Lower leg skin (tissue), 4 donors: ENCODE data around the gene PARP14. TPM values are rescaled to one million over a fixed set of nuclear protein-coding genes. Genes with fewer than 3 reads are reported as not detected.

Experiments
- DNase-seq, 2 donors: peaks; one replicate each; pipeline ENCODE4 v3.0.0-alpha.2; 2019; ENCODE audit warnings: low spot score in 2 of 2
- H3K4me3 ChIP-seq: fragments of 200-600 bp; sonication (generic); 2 replicates; pipeline ENCODE4 v1.5.1; 2017; ENCODE audit warnings: mild to moderate bottlenecking, low read depth; ENCODE audit not compliant: poor library complexity, severe bottlenecking
- CTCF ChIP-seq, 3 donors: fragments of 450-650 bp; IDR thresholded peaks; one replicate each; pipeline ENCODE4 v1.5.1; 2016; ENCODE audit warnings: antibody characterized with exemption in 3 of 3, mild to moderate bottlenecking in 3 of 3, moderate library complexity in 2 of 3
- POLR2A ChIP-seq, 2 donors: fragments of 450-650 bp; IDR thresholded peaks; one replicate each; pipeline ENCODE4 v1.6.1; 2016 to 2017; ENCODE audit warnings: antibody characterized with exemption in 2 of 2, mild to moderate bottlenecking in 1 of 2, moderate library complexity in 1 of 2
- WGBS, 2 donors: methylation state at CpG; one replicate each; pipeline ENCODE4 v1.1.5; 2018; 5-methylcytosine and 5-hydroxymethylcytosine counted together
- intact Hi-C: fragments of 100-400 bp; cut with DNase I; formaldehyde crosslinking; loops from one replicate; pipeline ENCODE4 v1.15.0; 2023; ENCODE audit warnings: low total_unique reads
- total RNA-seq, 4 donors: library from RNA; depleted of rRNA; stranded (reverse); fragments of >200 nt; gene quantifications; one replicate each; pipeline ENCODE4 v1.1.0, GENCODE V29; 2016

Gene PARP14
- total RNA-seq, 4 donors from 2014 or later = 4.9 to 14.5 (median 9.4) TPM

GRCh38 chr3:122714273-122714672 lies 33.6 kb downstream of the PARP14 start:
- TF ChIP-seq POLR2A (IDR thresholded peaks at IDR 0.05) (no peak), CTCF (IDR thresholded peaks at IDR 0.05) (no peak)
- WGBS, 2 donors = 82 to 91% methylated on average over 3 of the region's 3 CpGs
- H3K4me3 ChIP-seq = no peak overlapping the region
- intact Hi-C loops = no loop called here
- DNase-seq = no peak

GRCh38 chr3:122716667-122717066 lies 36.0 kb downstream of the PARP14 start:
- no peak for TF ChIP-seq POLR2A (IDR thresholded peaks at IDR 0.05)
- no peak for TF ChIP-seq CTCF (IDR thresholded peaks at IDR 0.05)
- H3K4me3 ChIP-seq = no peak overlapping the region
- 80 to 97% methylated on average over 4 of the region's 4 CpGs for WGBS, 2 donors
- intact Hi-C loops = no loop called here
- DNase-seq = no peak

GRCh38 chr3:122719273-122719921 lies 38.8 kb downstream of the PARP14 start:
- WGBS, 2 donors = 53 to 59% methylated on average over 3 of the region's 3 CpGs
- DNase-seq = no peak
- intact Hi-C loops = no loop called here
- H3K4me3 ChIP-seq = no peak overlapping the region
- TF ChIP-seq POLR2A (IDR thresholded peaks at IDR 0.05) (no peak), CTCF (IDR thresholded peaks at IDR 0.05) (no peak)

GRCh38 chr3:122725106-122725505 lies 44.5 kb downstream of the PARP14 start:
- TF ChIP-seq POLR2A (IDR thresholded peaks at IDR 0.05) (no peak), CTCF (IDR thresholded peaks at IDR 0.05) (no peak)
- 96 to 97% methylated on average over 20 of the region's 20 CpGs for WGBS, 2 donors

GRCh38 chr3:122727294-122727693 lies 46.7 kb downstream of the PARP14 start:
- DNase-seq = no peak
- TF ChIP-seq POLR2A (IDR thresholded peaks at IDR 0.05) = no peak
- TF ChIP-seq CTCF (IDR thresholded peaks at IDR 0.05) = no peak
- intact Hi-C loops = no loop called here
- H3K4me3 ChIP-seq = no peak overlapping the region
- WGBS, 2 donors = 76 to 80% methylated on average over 3 of the region's 3 CpGs

More at GRCh38 chr3:122725106-122725505, 44.5 kb downstream of the PARP14 start:
- intact Hi-C loops = no loop called here
- no peak overlapping the region for H3K4me3 ChIP-seq
- no peak for DNase-seq

- intact Hi-C loops = no loop called here
- no peak overlapping the region for H3K4me3 ChIP-seq
- WGBS, 2 donors = 67 to 86% methylated on average over 9 of the region's 9 CpGs
- no peak for DNase-seq
- TF ChIP-seq CTCF (IDR thresholded peaks at IDR 0.05) (no peak), POLR2A (IDR thresholded peaks at IDR 0.05) (no peak)
Measured at GRCh38 chr3:122727766-122728165, 47.1 kb downstream of the PARP14 start.
